ENCODE results near the gene PPP1R9A. TPM values are rescaled to one million over a fixed set of nuclear protein-coding genes. Genes with fewer than 3 reads are reported as not detected.

Gene PPP1R9A
- total RNA-seq, 1 donor from 2014 or later = 21.9 TPM

- ATAC-seq (peak; percentile 52), DNase-seq (ENCODE audit: missing footprints) (no peak)
- intact Hi-C loops (cut with DNase I) = no loop called here
These were observed 305.8 kb downstream of the PPP1R9A start for GRCh38 chr7:95213148-95213547.

DNA sequence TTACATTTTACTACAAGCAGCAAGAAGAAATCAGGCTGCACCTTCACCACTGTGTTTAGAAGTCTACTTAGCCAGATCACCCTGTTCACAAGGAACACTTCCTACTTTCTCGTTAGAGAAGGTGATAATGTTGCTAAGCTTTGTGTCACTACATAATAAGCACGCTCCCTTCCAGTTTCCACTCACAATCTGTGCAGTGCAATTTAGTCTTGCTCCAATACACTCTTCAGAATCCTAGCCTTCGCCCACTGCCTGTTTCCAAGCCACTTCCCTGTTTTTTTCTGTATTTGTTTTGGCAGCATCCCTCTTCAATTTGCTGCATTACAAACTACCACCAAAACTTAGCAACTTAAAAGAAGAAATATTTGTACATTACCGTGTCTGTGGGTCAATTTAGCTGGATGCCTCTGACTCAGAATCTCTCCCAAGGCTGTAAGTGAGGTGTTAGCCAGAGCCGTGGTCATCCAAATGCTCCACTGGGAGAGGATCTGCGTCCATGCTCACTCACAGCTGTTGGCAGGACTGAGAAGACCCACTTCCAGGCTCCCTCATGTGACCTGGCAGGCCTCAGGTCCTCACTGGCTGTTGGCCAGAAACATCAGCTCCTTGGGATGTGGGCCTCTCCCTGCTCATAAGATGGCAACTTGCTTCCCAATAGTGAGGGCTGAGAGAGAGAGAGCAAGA, 306.6 kb downstream of the PPP1R9A start:
- DNase-seq (ENCODE audit: missing footprints) (peak; percentile 80), ATAC-seq (peak; percentile 99)
- intact Hi-C loops (cut with DNase I) = no loop called here

- no peak for ATAC-seq
- no peak for DNase-seq (ENCODE audit: missing footprints)
- intact Hi-C loops (cut with DNase I) = no loop called here
These were observed 312.3 kb downstream of the PPP1R9A start for GRCh38 chr7:95219721-95220120.

GRCh38 chr7:95220328-95220727, 312.9 kb downstream of the PPP1R9A start:
- DNase-seq (ENCODE audit: missing footprints) (no peak), ATAC-seq (no peak)

GRCh38 chr7:95225301-95225700, 317.9 kb downstream of the PPP1R9A start:
- DNase-seq (ENCODE audit: missing footprints) = no peak
- ATAC-seq = no peak
- intact Hi-C loops (cut with DNase I) = no loop called here

More at GRCh38 chr7:95220328-95220727, 312.9 kb downstream of the PPP1R9A start:
- intact Hi-C loops (cut with DNase I) = no loop called here

DNA sequence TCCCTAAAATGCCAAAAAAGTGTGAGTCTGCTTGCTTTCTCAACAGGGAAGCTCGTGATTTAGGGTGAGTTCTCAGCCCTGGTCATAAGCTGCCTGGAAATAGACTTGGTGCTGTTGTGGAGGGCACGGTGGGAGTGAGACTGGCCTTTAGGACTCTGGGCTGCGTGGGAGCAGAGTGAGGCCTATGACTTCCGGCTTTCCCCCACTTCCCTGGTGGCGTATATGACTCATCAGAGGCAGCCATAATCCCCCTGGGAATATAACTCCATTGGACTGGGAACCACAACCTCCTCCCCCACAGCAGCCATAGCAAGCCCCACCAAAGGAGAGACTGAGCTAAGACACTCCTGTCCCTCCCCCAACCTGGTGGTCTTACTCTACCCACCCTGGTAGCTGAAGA, 321.9 kb downstream of the PPP1R9A start:
- intact Hi-C loops (cut with DNase I) = no loop called here
- no peak for DNase-seq (ENCODE audit: missing footprints)
- no peak for ATAC-seq

DNA sequence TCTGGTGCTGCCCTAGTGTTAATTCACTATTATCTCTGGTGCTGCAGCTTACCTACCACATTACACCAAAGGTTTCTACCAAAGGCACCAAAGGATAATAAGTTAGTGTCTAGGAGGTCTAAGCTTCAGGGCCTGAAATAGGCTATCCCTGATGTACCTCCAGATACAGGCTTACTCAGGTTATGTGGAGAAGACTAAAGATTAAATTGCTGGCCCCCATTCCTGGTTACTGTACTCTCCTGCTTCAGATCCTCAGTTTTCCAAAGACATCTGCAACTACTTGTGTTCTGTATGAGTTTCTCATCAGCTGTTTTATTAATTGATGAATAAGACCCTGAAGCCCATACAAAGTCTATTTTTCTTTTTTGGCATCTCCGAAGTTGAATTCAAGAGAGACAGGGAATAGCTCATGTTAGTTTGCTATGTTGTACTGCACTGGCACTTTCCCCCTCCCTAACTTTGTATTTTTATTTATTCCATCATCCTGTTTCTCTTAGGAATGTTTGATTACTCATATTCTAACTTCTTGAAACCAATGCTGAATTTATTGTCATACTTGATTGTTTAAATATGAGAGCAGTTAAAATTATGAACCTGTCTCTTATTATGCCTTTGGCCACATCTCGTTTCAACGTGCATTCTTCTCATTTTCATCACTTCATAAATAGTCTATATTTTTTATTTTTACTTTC, 331.0 kb downstream of the PPP1R9A start:
- ATAC-seq = no peak
- DNase-seq (ENCODE audit: missing footprints) = no peak
- intact Hi-C loops (cut with DNase I) = no loop called here

DNA sequence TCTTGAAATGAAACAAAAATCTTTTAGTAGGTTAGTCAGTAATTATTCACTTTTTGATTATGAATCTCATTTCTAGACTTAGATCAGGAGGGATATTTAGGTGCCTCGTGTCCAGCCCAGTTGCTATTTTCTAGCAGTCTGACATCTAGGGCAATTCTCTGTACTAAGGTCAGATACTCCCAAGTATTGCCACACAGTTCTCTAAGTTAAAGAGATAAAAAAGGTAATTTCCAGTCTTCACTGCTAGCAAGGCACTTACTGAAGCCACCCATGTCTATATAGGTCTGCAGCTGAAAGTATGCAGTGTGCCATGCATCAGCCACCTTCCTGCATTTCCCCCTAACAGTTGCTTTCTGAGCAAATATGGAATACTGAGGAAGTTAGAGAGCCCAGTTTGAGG, 333.5 kb downstream of the PPP1R9A start:
- ATAC-seq (no peak), DNase-seq (ENCODE audit: missing footprints) (no peak)
- intact Hi-C loops (cut with DNase I) = no loop called here

DNA sequence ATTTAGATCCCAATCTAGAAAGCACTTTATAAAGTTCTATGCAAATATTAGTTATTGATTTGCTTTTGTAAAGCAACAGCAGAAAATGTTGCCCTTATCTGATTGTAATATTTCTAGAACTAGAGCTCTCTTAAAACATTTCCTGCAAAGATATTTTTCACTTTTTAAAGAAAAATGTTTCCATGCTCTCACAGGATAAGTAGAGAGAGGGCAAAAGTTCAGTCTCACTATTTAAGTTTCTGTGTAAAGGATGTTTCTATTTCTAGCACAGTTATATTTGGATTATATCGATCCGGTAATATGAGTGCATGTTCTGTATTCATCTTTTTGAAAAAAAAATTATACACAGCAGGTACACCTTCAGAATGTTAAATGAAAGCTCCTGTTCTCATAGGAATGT, 334.9 kb downstream of the PPP1R9A start:
- DNase-seq (ENCODE audit: missing footprints) (no peak), ATAC-seq (no peak)
- intact Hi-C loops (cut with DNase I) = no loop called here

- DNase-seq (ENCODE audit: missing footprints) = no peak
- intact Hi-C loops (cut with DNase I) = no loop called here
- no peak for ATAC-seq
These were observed 337.2 kb downstream of the PPP1R9A start for GRCh38 chr7:95244616-95245015.

GRCh38 chr7:95245828-95246500, 338.6 kb downstream of the PPP1R9A start:
- DNase-seq (ENCODE audit: missing footprints) (no peak), ATAC-seq (no peak)
- intact Hi-C loops (cut with DNase I) = no loop called here

DNA sequence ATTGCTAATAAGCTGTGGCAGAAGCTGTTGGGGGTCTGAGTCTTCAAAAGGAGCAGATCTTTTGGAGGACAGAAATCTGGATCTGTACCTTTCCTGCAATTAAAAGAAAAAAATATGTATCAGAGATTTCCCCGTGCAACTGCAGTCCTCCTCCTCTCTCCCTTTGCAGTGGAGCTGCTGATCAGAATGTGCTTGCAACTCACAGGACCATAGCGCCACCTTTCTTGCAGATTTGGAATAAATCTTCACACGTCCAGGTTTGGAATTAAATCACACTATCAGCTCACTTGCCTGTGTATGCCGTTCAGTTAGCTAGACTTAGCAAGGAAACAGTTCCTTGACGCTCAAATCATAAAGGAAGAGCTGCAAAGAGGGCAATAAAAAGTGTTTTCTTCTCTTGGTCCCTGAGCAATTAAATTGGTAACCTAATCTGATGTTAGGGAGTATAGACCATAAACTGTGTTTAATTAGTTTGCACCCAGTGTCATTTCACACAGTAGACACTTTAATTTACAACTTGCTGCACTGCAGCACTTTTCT, 339.5 kb downstream of the PPP1R9A start:
- ATAC-seq = peak; percentile 71
- no peak for DNase-seq (ENCODE audit: missing footprints)
- intact Hi-C loops (cut with DNase I) = no loop called here

DNA sequence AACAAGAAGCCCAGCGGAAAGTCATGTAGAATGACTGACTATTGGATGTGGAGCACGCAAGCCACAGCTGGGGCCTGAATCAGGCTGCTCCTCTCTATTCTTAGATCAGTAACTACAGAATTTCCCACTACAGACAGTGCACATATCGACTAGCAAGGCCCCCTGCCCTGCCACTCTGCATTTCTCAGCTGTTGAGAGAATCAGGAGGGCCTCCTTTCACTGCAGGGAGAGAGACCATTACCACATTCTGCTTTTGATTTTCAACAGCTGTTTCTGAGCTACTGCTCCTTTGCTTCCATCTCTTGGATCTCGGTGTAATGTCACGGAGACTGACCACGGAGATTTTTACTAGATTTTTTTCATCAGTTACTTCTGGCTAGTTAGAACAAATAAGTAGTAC, 343.2 kb downstream of the PPP1R9A start:
- ATAC-seq (no peak), DNase-seq (ENCODE audit: missing footprints) (no peak)
- intact Hi-C loops (cut with DNase I) = loop anchor here (10.0 kb wide), 1 partner anchor 806 kb away; no protein-coding TSS in a partner anchor

GRCh38 chr7:95251966-95252365, 344.6 kb downstream of the PPP1R9A start:
- intact Hi-C loops (cut with DNase I) = loop anchor here (10.0 kb wide), 1 partner anchor 807 kb away; no protein-coding TSS in a partner anchor
- no peak for ATAC-seq
- no peak for DNase-seq (ENCODE audit: missing footprints)

GRCh38 chr7:95253986-95254385, 346.6 kb downstream of the PPP1R9A start:
- no peak for ATAC-seq
- intact Hi-C loops (cut with DNase I) = loop anchor here (10.0 kb wide), 1 partner anchor 809 kb away; no protein-coding TSS in a partner anchor
- DNase-seq (ENCODE audit: missing footprints) = no peak

GRCh38 chr7:95255691-95256090, 348.3 kb downstream of the PPP1R9A start:
- ATAC-seq = no peak
- intact Hi-C loops (cut with DNase I) = loop anchor here (10.0 kb wide), 1 partner anchor 811 kb away; no protein-coding TSS in a partner anchor
- DNase-seq (ENCODE audit: missing footprints) = no peak

DNA sequence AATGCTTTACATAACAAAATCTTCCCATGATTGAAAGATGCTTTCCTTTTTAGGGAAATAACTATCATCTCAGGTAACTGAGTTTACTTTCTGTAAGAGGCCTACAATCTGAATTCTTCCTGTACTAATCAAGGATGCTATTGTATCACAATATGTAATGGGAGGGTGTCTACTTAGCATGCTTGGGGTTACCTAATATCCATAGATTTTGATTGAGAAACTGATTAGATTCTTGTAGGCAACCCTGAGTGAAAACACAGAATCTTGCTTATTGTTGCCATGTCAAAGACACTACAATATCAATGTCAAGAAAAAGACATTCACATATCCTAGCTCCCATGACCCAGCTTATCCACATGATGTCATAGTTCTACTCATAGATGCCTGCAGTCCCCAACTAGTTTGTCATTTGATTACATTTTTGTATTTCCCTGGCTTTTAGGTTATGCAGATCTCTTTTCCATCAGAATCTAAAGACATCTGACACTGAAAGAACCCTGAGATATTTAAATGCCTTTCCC, 354.6 kb downstream of the PPP1R9A start:
- no peak for DNase-seq (ENCODE audit: missing footprints)
- intact Hi-C loops (cut with DNase I) = no loop called here
- no peak for ATAC-seq

GRCh38 chr7:95262875-95263274, 355.5 kb downstream of the PPP1R9A start:
- intact Hi-C loops (cut with DNase I) = no loop called here

GRCh38 chr7:95263785-95264362, 356.5 kb downstream of the PPP1R9A start:
- intact Hi-C loops (cut with DNase I) = no loop called here

More at GRCh38 chr7:95262875-95263274, 355.5 kb downstream of the PPP1R9A start:
- no peak for ATAC-seq
- no peak for DNase-seq (ENCODE audit: missing footprints)

More at GRCh38 chr7:95263785-95264362, 356.5 kb downstream of the PPP1R9A start:
- ATAC-seq = no peak
- DNase-seq (ENCODE audit: missing footprints) = no peak

All from Right ventricle myocardium inferior (tissue), 1 donor.